GM19463 (cell line): ENCODE data around the gene SELENBP1.
A peak's percentile ranks its signal among the peaks of the same experiment; 100 is the strongest.
"Not testable (repeated sequence)": the region's sequence is repeated elsewhere in the genome, so short reads cannot be mapped to it uniquely, and the experiment has no call there.

ENCODE experiments used
- ATAC-seq: cut with Tn5 transposase; IDR thresholded peaks from one replicate; pipeline ENCODE4 v1.9.1; 2021; ENCODE audit warnings: mild to moderate bottlenecking, moderate library complexity; ENCODE audit not compliant: unreplicated experiment

Gene SELENBP1

GRCh38 chr1:151384584-151384983 lies 12.1 kb upstream of the SELENBP1 start:
- no peak for ATAC-seq

GRCh38 chr1:151377150-151377884 lies 4.8 kb upstream of the SELENBP1 start:
- no peak for ATAC-seq

- ATAC-seq, result no peak
Measured at GRCh38 chr1:151373196-151373595, 691 bp upstream of the SELENBP1 start.

GRCh38 chr1:151371370-151372057 lies 991 bp downstream of the SELENBP1 start:
- no peak for ATAC-seq

- ATAC-seq, result no peak
Measured at GRCh38 chr1:151370211-151370911, 2.1 kb downstream of the SELENBP1 start.

- ATAC-seq, result no peak
Measured at GRCh38 chr1:151369621-151370048, 2.9 kb downstream of the SELENBP1 start.

GRCh38 chr1:151369302-151369610 lies 3.2 kb downstream of the SELENBP1 start:
- ATAC-seq, result no peak

- ATAC-seq, result no peak
Measured at GRCh38 chr1:151368393-151369301, 3.9 kb downstream of the SELENBP1 start.

- ATAC-seq, result no peak
Measured at GRCh38 chr1:151367658-151368392, 4.7 kb downstream of the SELENBP1 start.

GRCh38 chr1:151364996-151365395 lies 7.5 kb downstream of the SELENBP1 start:
- ATAC-seq, result no peak

GRCh38 chr1:151362308-151363155 lies 10.0 kb downstream of the SELENBP1 start:
- no peak for ATAC-seq

- ATAC-seq, result no peak
Measured at GRCh38 chr1:151361883-151362282, 10.6 kb downstream of the SELENBP1 start.

- ATAC-seq, result no peak
Measured at GRCh38 chr1:151356696-151357095, 15.8 kb downstream of the SELENBP1 start.

- ATAC-seq, result no peak
Measured at GRCh38 chr1:151352021-151352718, 20.3 kb downstream of the SELENBP1 start.

GRCh38 chr1:151350323-151350722 lies 22.2 kb downstream of the SELENBP1 start:
- not testable (repeated sequence) for ATAC-seq

- no peak for ATAC-seq
Measured at GRCh38 chr1:151347523-151348246, 24.8 kb downstream of the SELENBP1 start.

- peak; percentile 93 for ATAC-seq
Measured at GRCh38 chr1:151346769-151347522, 25.6 kb downstream of the SELENBP1 start, which contains the start of gene RFX5. Gene RFX5 (minus strand): TSS chr1:151347252. CDS start chr1:151346320, 932 bp downstream.
